ENCODE measurements around the gene FAM25C.
"Not testable (repeated sequence)": the region's sequence is repeated elsewhere in the genome, so short reads cannot be mapped to it uniquely, and the experiment has no call there.

The FAM25C gene

DNA sequence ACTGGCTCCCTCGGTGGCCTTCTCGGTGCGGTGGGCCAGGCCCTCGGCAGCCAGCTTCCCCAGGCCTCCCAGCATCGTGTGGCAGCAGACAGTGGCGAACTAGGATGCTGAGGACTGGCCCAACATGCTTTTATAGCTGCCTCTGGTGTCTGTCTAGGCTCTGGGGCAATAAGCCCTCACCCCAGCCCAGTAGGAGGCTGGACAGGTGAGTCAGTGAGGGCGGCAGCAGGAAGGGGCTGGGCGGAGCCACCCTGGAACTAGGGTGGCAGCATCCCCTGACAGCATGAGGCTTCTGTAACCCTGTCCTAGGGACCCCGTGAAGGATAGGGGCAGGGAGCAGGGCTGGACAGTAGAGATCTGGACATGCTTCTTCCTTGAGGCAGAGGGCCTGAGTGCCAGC lies at the start of gene FAM25C:
Gene FAM25C (minus strand): TSS at position 101 of the 400 bp plus-strand sequence. CDS start 26 bp downstream, at position 75.
- not testable (repeated sequence) for DNase-seq

DNA sequence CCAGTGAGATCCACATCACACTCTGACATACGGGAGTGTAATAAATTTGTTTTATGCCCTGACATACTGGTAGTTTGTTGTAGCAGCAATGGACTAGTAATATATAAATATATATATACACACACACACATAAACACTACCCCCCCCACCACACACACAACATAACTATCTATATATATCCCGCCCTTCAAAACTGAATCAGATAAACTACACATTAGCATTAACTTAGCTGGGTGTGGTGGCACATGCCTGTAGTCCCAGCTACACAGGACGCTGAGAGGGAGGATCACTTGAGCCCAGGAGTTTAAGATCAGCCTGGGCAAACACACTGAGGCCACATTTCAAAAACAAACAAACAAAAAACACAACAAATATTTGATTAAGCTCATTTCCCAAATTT lies 45.0 kb upstream of the FAM25C start:
- not testable (repeated sequence) for DNase-seq

DNA sequence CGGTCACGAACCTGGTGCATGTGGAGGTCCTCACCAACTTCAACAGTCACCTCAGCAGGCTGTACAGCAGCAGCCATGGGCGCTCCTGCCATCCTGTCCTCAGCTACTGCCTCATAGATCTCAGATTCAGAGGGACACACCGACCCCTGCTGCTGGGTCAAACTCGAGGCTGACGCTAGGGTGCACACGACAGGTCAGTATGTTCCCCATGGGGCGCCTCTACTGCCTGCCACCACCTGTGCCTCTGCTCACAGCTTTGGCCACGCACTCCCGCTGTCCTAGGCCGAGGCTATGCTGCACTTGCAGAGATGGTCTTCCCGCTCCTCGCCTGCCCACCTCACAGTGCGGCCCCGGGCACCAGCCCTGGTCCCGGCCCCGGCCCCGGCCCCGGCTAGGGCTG lies 31.8 kb upstream of the FAM25C start:
- not testable (repeated sequence) for DNase-seq

DNA sequence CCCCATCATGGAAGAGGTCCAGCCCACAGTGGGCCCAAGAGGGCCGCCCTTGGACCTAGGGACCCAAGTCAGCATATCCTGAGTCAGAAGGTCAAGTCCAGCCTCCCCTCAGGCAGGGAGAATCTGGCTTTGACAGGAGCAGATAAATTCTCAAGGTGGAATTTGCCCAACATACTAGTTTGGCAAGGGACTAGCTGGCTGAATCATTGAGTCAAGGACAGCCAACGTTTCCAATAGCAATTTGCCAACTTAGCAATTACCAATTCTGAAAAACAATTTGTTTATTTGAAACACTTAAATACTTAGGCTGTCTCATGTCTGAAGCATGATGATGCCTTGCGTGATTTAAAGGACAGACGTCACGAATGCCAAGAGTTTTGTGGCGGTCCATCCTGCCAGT lies 2.7 kb upstream of the FAM25C start:
- DNase-seq = not testable (repeated sequence)

DNA sequence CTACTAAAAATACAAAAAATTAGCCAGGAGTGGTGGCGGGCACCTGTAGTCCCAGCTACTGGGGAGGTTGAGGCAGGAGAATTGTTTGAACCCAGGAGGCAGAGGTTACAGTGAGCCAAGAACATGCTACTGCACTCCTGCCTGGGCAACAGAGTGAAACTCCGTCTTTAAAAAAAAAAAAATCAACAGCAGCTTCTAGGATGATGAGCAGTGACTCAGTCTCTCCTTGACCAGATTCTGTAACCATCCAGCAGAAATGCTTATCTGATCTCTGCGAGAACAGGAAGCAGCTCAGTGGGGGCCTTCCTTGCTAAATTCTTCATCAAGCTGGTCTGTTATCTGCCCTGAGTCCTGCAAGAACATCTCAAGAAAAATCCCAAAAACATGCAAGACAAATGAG lies 5.5 kb downstream of the FAM25C start:
- not testable (repeated sequence) for DNase-seq

DNA sequence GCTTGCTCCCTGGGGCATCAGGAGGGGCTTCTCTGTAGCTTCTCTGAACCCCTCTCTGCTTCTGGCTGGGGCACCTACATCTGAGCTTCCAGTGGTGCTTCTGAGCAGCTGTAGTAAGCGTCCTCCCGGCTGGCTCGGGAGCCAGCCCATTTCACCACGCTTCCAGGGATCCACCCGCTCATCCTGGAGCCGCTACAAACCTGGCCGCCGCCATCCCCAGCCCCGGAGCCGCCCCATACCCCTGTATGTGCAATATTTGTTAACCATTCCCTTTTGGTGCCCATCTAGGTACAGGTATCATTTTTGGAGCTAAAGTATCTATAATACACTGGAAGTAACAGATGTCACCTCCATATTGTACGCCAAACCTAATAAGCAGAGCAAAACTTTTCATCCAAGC lies 7.0 kb downstream of the FAM25C start:
- DNase-seq = not testable (repeated sequence)

DNA sequence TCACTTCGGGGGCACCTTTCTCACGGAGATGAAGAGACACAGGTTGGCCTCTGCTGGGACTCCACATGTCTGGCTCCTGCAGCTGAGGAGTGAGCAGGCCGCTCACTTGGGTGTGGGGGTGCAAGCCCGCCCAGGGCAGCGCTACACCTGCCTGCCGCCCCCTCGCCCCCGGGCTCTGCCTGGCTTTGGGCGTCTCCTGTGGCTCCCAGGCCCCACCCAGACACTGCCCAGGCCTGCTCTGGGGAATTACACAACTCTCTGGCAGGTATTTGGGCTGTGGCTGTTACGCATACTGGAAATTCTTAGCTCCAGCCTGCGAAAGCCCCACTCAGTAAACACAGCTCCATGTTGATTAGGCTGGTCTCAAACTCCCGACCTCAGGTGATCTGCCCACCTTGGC lies 7.9 kb downstream of the FAM25C start:
- not testable (repeated sequence) for DNase-seq

DNA sequence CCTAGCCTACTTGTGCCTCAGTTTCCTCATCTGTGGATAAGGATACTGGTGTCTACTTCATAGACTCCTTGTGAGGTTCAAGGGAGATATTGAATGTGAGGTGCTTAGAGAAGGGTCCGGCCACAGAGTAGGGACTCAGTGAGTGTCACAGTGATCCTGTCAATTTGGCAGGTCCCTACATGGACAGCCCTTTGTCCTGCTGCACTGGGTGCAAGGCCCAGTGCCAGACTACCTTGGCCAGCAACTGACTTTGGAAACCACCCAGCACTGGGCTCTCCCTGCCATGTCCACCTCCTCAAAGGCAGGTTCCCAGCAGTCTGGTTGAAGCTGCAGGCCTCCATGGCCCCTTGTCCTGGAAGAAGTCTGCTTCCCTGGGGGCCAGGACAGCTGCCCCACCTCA lies 9.5 kb downstream of the FAM25C start:
- not testable (repeated sequence) for DNase-seq

DNA sequence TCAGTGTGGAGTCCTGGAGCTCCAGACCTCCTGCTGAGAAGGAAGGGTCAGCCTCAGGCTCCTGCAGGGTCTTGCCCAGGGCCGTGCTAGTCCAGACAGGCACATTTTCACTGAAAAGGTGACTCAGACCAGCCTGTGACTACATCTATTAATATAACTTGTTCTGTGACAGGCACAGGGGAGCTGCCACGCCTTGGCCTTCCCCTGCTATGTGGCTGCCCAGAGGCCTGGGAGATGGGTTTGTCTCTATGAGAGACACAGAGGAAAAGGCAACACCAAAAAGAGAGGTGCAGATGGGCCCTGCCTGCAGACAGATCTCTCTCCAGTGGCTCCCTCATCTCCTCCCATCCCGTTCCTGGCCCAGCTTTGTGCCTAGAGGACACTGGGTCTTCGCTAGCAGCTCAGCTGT lies 10.0 kb downstream of the FAM25C start:
- DNase-seq = not testable (repeated sequence)

DNA sequence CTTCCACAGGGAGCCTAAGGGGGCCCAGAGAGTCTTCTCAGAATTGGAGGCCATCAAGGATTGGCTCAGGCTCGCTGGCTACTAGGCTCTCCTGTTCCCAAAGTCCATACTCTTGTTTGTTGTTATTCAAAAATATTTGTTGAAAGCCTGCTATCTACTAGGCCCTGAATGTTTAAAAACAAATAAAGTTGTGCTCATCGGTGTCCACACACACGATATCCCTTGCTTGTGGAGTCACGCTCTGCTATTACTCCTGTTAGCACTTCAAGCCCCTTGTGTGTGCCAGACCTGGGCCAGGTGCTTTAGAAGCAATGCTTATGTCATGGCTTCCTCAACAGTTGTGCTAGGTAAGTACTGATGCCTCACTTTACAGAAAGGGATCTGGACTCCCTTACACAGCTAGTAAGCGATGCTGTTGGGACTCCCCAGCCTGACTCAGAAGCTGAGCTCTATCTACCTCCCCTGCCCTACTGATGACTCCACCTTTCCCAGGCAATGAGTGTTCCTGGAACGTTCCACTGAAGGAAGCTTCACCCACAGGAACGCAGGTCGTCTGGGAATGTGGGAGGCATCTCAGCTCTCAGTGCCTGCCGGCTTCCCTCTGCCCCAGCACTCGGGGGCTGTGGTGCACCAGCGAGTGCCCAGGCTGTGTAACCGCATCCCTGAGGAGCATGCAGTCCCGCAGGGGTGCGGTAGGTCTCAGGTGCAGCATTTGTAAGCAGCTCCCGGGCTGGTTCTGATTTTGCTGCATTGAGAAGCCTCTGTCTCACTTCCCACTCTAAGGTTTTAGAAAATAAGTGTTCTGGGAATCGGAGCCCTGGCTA lies 10.7 kb downstream of the FAM25C start:
- not testable (repeated sequence) for DNase-seq

DNA sequence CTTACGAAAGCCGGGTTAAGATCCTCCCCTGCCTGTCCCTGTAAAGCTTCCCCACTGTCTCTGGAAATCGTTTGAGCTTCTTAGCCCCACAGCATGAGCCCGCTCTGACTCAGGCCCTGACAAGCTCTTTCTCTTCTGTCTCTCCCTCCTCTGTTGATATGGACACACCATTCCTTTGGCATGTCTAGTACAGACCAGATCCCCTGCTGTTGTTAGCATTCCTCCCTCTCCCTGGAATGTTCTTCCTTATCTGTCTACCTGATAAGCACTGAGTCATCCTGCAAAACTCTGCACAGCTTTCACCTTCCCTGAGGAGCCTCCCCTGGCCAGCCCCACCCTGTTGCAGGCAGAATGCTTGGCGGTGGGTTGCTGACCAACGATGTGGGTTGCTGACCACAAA lies 11.6 kb downstream of the FAM25C start:
- DNase-seq = not testable (repeated sequence)

DNA sequence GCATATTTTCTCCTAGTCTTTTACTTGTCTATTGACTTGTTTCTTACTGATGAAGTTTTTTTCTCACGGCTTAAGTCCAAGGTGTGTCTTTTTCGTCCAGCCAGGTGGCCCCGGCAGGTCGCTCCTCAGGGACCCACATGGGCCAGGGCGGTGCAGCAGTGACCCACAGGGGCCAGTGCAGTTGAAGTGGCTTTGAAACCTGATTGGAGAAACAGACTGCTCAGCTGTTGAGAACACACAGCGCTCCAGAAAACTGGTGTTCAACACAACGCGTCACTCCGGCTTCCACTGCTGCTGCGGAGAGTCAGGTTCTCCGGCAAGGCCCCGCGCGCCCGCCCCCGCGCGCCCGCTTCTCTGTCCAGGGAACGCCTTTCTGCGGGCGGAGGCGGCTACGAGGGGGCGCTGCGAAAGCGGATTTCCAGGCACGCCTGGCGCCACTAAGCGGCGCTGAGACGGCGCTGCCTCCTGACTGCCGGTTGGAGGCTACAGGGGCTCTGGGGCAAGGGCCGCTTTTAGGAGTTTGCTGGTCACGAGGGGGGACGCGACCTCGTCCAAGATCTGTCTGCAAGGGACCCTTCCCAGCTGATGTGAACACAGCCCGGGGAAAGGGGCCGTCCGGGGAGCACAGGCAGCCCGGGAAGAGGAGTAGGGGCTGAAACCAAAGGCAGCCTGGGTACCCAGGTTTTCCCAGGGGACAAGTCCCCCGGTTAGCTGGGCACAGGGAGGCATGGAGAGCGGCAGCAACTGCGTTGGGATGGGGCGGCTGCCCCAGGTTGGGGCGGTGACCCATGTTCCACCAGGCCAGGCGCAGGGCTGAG lies 13.0 kb downstream of the FAM25C start:
- DNase-seq = not testable (repeated sequence)

DNA sequence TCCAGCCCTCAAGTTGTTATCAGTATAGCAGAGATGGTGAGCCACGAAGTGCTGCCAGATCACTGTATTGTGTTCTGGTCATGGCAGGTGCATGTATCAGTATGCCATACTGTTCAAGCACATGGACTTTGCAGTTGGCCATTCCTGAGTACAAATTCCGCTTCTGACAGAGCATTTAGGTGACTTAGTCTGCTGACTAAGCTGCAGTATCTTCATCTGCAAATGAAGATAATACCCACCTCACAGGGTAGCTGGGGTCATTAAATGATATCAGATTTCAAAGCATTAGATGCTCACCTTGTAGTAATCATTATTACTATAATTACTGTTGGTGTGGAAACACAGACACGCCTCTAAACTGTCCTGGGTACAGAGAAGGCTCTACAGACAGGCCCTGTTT lies 24.2 kb downstream of the FAM25C start:
- DNase-seq = not testable (repeated sequence)

DNA sequence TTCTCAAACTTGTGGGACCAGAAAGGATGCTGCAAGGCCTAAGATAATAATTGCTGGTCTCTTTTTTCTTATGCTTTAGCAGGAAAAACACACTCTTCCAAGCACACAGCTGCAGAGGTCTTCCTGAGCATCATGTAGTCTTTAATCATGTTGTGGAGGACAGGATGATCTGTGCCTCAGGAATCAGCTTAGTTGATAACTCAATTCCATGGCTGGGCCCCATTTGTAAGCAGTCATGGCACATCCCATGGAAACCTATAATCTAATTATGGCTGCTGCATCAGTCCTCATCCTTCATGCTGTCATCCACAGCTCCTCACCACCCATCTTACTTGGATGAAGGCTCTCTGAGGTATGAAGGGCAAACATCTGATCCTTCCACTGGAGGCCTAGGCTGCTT lies 26.5 kb downstream of the FAM25C start:
- DNase-seq = not testable (repeated sequence)

DNA sequence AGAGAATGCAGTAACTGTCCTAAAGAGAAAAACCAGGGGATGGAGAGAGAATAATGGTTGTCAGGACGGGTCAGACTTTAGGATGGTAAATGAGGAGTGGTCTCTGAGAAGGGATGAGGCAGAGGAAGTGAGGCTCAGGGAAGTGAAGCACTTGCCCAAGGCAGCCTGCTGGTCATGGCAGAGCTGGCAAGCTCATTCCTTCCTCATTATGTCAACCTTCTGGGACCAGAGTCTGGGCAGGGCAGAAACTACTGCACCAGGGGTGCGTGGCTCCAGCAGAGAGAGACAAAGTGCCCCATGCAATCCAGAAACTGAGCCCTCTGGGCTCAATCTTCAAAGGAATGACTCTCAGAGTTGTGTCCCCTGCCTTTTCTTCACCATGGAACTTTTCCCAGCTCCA lies 27.5 kb downstream of the FAM25C start:
- DNase-seq = not testable (repeated sequence)

DNA sequence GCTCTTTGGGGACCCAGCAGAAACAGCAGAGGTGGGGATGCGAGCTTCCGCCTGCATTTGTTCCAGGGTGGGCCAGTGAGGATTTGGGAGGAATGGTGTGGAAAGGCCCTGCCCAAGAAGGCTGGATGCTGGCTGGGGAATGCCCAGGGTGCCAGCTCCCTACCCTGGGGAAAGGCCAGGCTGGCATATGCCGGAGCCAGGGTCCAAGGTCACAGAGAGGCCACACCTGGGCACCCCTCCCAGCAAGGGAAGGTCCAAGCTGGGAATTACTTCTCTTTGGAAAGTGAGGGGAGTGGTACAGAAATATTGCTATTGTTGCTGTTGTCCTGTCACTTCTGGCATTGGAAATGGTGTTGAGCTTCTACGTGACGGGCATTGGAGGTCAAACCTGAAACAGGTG lies 28.0 kb downstream of the FAM25C start:
- DNase-seq = not testable (repeated sequence)

DNA sequence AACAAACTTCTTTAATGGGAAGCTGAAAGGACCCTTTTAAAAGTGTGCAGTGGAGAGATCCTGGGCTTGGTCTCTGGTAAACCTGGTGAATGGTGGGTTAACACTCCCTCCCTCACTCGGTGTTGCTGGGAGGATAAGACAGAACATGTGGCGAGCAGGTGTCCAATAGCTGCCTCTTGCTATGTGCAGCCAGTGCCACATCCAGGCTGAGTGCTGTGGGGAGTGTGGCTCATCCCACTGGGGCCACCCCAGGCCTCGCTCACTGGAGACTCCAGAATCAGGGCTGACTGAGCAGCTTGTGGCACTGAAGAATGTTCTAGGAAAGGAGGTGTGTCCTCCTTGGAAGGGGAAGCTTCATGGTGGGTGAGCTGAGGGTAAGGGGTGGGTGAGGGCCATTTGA lies 29.5 kb downstream of the FAM25C start:
- DNase-seq = not testable (repeated sequence)

DNA sequence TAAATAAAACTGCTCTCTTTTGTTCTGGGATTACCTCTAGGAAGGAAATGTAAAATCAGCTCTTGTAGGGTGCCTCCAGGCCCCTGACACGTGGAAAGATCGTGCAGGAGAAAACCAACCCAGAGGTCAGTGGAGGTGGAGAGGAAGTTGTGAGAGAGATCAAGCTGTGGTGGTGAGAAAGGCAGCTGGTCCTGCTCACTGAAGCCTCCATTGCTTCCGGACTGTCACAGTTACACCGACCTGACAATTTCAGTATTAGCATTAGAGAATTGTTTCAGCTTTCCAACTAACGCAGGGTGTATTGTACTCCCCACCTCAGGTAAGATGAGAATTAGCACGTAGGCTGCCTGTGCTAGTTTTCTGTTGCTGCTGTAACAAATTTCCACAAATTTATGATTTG lies 30.6 kb downstream of the FAM25C start:
- not testable (repeated sequence) for DNase-seq

DNA sequence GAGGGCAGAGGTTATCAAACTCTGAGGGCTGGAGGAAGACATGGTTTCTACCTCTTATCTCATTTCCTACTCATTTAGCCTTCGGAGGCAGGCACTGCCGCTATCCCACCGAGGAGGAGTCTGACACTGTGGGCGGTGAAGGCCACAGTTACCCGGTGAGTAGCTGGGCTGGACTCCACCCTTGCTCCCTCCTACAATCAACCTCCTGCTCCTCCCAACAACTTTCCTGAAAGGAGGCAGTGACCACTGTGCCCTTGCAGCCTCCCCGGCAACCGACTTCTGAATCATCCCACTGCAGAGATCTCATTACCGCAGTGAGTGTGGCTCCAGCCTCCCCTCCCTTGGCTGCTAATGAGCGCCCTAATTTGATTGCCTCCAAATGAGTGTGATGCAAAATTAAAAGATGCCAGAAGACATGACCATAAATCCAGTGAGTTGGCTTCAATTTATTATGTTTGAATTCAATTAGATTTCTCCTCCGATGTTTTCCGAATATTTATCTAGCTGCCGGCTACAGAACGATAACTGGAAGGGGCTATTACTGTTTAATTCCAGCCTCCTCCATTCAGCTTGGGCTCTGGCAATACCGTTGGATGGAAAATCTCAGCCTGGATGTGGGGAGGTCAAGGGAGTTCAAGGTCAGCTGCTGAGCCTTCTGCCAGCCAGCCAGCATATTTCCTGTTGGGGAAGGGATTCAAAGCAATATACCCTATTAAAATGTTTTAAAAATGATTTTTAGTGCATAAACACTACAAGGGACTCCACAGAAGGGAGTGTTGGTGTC lies 35.1 kb downstream of the FAM25C start:
- DNase-seq = not testable (repeated sequence)

DNA sequence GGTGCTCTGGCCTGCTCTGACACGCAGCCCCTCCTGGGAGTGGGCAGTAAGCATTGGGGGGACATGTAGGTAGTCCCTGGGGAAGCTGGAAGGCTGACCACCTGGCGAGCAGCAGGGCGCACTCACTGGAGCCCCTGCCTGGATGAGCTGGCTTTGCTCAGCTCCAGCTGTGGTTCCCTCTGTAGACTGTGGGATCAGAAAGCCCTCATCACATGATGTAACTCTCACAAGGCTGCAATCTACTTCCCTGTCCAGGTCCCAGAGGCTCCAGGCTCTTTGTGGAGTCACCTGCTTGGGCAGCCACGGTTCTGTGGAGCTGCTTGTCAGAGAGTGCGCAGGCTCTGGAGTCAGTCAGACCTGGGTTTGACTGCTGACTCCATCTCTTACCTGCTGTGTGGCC lies 36.8 kb downstream of the FAM25C start:
- DNase-seq = not testable (repeated sequence)

DNA sequence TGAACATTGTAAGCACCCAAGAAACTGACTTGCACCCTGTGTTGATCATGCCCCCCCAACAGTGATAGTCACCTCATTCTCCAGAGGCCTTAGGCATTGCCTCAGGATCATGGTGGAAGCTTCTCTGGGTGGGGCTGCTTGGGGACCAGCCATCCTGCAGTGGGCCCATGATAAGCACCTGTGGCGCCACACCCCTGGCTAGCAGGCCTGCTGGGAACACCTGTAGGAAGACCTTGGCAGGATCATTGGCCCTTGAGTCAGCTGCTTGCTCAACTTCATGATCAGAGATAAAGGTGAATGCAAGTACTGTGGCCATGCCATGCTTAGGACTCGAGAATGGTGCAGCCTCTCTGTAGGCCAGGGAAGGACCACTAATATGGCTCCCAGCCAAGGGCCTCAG lies 38.9 kb downstream of the FAM25C start:
- DNase-seq = not testable (repeated sequence)

DNA sequence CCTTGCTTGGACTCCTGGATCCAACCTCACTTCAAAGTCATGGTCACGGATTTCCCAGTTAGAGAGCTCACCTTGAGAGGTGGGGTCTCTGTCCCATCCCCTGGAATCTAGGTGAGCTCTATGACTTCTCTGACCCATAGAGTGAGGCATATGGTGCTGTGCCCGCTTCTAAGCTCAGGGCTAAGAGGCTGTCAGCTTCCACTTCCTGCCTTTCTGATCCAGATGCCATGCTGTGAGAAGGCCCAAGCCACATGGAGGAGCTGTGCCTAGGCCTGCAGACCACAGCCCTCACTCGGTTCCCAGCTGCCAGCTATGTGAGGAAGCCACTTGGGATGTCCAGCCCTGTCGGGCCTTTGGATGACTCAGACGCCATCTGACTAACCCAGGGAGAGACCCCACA lies 39.9 kb downstream of the FAM25C start:
- not testable (repeated sequence) for DNase-seq

DNA sequence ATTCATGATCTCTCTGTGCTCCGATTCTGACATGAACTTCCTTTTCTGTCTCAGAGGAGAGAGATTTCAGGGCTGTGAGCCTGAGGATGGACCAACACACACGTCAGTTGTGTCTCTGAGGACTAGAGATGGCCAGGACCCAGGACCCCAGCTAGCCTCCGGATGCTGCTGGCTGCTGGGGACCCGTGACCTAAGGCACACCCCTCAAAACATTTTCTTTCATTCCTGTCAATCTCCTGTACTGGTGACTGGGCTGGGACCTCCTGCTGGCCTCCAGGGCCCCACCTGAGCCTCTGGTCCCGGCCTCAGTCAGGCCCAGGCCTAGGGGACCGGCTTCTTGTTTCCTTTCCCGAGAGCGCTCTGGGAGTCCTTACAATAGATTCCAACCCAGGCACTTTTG lies 42.4 kb downstream of the FAM25C start:
- DNase-seq = not testable (repeated sequence)

All from CD4-positive, alpha-beta T cell treated with Interleukin-17A for 1 hour (primary cell).